ENCODE data around the gene TRPM7.
"Not testable (repeated sequence)": the region's sequence is repeated elsewhere in the genome, so short reads cannot be mapped to it uniquely, and the experiment has no call there.

Gene TRPM7, protein sequence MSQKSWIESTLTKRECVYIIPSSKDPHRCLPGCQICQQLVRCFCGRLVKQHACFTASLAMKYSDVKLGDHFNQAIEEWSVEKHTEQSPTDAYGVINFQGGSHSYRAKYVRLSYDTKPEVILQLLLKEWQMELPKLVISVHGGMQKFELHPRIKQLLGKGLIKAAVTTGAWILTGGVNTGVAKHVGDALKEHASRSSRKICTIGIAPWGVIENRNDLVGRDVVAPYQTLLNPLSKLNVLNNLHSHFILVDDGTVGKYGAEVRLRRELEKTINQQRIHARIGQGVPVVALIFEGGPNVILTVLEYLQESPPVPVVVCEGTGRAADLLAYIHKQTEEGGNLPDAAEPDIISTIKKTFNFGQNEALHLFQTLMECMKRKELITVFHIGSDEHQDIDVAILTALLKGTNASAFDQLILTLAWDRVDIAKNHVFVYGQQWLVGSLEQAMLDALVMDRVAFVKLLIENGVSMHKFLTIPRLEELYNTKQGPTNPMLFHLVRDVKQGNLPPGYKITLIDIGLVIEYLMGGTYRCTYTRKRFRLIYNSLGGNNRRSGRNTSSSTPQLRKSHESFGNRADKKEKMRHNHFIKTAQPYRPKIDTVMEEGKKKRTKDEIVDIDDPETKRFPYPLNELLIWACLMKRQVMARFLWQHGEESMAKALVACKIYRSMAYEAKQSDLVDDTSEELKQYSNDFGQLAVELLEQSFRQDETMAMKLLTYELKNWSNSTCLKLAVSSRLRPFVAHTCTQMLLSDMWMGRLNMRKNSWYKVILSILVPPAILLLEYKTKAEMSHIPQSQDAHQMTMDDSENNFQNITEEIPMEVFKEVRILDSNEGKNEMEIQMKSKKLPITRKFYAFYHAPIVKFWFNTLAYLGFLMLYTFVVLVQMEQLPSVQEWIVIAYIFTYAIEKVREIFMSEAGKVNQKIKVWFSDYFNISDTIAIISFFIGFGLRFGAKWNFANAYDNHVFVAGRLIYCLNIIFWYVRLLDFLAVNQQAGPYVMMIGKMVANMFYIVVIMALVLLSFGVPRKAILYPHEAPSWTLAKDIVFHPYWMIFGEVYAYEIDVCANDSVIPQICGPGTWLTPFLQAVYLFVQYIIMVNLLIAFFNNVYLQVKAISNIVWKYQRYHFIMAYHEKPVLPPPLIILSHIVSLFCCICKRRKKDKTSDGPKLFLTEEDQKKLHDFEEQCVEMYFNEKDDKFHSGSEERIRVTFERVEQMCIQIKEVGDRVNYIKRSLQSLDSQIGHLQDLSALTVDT (N-terminal part only)

DNA sequence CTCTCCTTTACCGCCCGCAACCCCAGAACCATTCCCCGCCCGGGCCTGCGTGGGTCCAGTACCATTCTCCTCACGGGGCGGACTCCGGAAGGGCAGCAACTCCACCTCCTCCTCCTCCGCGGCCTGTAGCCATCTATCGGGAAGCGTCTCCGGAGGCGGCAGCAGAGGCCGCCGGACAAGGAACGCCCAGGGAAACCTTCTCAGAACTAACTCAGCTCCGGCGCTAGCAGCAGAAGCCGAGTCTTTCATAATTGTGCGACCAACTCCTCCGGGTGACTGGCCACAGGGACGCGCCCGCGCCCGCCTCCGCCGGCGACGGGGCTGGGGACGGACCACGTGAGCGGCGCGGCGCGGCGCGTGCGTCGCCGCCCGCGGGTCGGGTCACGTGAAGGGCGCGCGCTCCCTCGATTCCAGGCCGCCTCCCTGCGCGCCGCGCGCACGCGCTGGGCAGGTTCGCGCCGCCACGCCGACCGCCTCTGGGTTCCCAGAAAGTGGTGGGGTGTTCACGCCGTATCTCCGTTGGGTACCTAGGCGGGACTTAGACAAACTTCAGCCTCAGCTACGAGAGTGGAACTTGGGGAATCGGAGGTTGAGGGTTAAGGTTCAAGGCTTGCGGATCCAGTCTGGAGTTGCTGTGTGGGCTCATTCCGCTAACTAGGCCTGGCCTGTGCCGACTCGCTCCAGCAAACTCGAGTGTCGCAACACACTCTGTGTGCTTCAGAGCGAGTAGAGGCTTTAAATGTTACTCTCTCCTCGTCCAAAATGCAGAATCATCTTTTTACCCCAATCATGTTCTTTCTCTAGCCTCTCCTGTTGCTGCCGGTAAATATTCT lies at the start of gene TRPM7:
Gene TRPM7, minus strand, starts transcription at position 329 of the 833 bp plus-strand sequence. Its CDS starts 264 bp downstream, at position 65.
- peak; percentile 85 for DNase-seq

DNA sequence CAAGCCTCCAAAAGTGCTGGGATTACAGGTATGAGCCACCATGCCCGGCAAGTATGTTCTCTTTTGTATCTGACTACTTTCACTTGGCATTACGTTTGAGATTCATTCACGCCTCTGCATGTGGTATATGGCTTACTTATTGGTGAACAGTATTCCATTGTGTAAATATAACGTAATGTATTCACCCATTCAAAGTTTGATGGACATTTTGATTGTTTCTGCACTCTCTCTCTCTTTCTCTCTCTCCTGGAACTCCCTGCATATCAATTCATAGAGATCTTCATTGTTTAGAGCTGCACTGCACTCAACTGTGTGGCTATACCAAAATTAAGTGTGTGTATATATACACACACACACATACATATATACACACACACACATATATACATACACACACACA lies 48.6 kb upstream of the TRPM7 start:
- no peak for DNase-seq

DNA sequence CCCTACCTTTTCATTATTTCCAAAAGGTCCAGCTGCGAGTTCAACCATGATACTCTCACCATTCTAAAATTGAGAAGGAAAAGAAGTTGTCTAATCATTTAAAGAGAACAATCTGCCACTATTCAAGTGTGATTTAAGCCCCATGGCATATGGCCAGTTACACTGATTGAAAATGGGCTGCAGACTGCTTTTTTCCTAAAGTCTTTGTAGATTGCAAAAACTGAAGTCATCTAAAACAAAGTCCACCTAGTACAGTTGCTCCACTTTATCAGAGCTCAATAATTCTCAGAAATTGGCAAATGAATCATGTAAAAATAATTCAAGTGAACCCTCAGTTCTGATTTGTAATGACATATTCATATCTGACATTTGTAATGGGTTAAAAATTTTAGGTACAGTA lies 39.7 kb upstream of the TRPM7 start:
- no peak for DNase-seq

DNA sequence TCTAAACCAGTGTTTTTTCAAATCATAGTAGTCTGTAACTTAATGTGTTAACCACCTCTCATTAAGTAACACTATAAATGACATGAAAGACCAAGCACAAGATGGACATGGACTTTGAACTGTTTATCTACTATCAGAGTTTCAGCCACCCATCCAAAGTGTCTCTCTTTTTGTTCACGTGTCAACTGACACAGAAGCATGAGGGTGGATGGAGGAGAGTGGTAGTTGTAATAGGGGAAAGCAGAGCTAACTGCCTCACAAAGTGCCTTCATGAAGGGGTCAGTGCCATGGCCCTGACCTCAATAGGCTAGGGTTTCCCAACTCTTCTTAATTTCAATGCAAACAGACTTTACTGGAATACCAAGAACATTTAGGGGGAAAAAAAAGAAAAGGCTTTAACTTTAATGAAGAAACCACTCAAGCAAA lies 32.1 kb upstream of the TRPM7 start:
- no peak for DNase-seq

DNA sequence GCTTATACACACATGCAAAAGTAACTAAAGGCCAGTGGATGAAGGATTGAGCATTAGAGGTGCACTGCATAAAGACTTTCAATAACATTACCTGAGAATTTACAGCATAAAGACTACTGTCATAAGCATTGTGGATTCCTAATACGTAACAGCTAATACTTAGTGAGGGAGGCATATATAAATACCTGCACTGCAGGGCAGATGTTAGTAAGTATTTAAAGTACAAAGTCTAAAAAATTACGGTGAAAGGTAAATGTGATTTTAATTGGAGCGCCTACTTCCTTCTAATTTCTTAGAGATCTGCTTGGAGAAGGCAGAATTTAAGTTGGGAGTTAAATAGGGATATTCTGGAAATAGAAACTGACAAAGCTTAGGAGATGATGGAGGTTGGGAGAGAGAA lies 25.4 kb upstream of the TRPM7 start:
- DNase-seq: no peak

DNA sequence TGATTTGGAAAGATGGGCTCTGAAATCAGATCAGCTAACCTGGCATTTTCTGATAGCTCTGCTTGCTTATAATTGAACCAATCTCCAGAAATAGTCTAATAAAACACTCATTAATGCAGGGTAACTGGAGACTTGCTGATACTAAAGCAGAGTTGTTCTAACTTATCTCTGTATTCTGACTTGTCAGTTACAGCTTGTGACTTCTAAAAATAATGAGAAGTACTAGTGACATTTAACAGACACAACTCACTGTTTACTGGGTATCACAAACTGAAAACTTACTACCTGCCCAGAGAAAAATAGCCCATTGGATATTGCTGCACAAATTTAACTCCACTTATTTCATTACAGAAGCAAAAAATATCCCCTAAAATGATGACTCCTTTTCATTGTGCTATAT lies 24.0 kb upstream of the TRPM7 start:
- DNase-seq: no peak

DNA sequence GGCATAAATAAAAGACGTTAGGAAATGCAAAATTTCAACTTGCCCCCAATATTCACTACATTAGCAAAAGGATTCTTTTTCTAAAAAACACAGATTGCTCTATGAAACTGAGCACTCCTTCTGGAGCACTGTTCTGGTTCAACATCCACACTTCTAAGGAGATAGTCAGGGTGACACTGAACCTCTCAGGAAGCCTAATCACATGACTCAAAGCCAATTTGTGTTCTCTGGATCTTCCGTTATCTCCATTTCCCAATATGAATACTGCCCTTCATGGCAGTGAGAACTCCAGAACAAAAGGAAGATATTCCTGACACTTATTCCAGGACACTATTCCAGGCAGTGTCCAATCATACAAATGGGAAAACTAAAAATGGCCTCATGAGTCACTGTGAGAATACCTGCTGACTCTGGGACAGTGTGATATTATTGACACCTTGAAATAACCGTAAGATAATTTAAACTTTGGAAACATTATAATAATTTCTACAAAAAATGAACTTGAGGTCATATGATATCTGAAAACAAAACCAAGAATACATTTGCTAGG lies 21.4 kb upstream of the TRPM7 start:
- no peak for DNase-seq

DNA sequence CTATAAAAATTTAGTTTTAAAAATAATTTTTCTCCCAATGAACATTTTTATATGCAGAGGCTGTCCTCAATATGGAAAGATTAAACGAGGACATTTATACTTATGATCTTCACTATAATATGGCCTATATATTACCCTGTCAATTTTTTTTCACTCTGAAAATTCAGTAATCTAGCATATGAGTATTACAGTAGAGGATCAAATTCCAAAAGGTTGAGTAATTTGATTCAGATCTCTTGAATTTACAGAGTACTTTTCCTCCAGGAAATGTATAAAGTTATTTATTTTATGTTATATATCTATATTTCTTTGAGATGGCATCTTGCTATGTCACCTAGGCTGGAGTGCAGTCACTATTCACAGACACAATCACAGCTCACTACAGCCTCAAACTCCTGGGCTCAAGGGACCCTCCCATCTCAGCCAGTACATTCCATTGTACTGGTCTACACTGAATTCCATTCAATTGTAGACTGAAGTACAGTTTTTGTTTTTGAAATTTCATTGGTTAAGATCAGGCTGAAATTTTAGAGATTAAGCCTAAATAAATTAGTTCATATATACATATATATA lies 16.3 kb upstream of the TRPM7 start:
- no peak for DNase-seq

DNA sequence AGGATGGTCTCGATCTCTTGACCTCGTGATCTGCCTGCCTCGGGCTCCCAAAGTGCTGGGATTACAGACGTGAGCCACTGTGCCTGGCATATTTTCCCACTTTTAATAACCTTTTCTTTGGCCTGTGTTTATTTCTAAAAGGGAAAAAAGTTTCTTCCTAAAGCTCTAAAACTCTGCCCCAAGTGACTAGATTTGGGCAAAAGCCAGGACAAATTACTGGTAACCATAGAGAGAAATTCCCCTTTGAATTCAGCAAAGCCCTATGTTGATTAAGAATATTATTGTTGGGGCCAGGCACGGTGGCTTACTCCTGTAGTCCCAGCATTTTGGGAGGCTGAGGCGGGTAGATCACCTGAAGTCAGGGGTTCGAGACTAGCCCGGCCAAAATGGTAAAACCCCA lies 11.5 kb upstream of the TRPM7 start:
- DNase-seq: no peak

DNA sequence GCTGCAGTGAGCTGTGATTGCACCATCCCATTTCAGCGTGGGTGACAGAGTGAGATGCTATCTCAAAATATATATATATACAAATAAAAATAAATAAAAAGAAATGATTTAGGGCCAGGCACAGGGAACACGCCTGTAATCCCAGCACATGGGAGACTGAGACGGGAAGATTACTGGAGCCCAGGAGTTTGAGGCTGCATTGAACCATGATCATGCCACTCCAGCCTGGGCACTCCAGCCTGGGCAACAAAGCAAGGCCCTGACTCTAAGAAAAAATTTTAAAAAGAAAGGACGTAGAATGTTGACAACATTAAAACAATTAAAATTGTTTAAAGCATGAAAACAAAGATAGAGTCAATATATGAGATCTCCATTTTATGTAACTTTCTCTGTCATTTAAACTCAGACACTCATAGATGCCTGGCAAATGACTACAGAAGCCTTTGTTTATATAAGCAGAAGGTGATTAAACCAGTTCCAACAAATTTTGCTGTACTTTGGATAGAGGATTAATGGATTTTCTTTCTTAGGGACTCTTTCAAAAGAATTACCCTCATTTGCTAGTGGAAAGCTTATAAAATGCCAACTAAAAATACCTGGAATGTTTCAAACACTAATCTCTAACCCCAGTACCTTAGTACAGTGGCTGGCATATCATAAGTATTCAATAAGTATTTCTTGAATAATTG lies 10.7 kb upstream of the TRPM7 start:
- DNase-seq: no peak

DNA sequence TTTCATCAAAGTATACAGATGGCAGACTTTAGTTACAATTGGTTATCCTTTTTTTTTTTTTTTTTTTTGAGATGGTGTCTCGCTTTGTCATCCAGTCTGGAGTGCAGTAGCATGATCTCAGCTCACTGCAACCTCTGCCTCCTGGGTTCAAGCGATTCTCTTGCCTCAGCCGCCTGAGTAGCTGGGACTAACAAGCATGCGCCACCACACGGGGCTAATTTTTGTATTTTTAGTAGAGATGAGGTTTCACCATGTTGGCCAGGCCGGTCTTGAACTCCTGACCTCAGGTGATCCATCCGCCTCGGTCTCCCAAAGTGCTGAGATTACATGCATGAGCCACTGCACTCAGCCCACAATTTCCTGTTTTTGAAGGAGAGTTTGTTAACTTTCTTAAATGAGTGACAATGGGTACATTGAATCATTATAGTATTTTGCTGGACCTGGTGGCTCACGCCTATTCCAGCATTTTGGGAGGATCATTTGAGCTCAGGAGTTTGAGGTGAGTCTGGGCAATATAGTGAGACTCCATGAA lies 8.1 kb upstream of the TRPM7 start:
- DNase-seq: not testable (repeated sequence)

DNA sequence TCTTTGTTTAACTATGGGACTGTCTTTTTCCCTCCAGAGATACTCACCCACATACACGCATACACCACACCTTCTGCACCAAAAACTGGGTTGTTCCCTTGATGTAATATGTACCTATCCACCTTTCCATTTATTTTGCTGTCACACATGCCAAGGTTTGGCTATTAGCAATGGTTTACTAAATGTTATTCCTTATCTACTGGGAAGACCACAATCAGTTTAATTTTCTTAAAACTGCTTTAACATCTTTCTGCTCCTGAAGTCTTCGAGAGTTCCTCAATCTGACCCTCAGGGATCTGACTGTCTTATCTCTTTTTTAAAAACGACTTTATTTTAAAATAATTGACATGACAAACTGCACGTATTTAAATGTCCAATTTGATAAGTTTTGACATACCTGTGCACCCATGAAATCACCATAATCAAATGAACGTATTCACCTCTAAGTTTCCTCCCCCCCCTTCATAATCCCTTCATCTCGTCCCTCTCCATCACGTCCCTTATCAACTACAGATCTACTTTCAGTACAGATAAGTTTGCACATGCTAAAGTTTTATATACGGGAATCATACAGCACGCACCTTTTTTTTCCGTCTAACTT lies 805 bp upstream of the TRPM7 start:
- no peak for DNase-seq

DNA sequence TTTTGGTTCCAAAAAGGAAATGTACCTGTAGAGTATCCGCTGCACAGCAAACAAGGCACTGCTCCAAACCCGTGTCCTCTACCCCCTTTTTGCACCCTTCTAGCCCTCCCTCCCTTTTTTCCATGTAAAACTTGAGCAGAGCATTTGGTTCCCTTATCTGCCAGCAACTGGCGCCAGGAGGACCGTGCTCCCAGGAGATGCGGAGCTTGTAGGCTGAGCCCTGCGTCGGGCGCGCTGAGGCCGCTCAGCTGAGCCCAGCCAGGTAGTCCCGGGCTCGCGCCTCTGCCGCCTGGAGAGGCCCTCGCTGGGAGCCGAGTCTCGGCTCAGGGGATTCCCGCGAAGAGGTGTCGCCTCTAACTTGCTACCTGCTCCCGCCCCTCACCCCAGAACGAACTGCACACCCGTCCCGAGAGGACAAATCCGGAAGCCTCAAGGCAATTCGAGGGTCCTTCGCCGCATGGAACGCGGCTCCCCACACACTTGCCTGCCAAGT lies 575 bp downstream of the TRPM7 start:
- DNase-seq: no peak

DNA sequence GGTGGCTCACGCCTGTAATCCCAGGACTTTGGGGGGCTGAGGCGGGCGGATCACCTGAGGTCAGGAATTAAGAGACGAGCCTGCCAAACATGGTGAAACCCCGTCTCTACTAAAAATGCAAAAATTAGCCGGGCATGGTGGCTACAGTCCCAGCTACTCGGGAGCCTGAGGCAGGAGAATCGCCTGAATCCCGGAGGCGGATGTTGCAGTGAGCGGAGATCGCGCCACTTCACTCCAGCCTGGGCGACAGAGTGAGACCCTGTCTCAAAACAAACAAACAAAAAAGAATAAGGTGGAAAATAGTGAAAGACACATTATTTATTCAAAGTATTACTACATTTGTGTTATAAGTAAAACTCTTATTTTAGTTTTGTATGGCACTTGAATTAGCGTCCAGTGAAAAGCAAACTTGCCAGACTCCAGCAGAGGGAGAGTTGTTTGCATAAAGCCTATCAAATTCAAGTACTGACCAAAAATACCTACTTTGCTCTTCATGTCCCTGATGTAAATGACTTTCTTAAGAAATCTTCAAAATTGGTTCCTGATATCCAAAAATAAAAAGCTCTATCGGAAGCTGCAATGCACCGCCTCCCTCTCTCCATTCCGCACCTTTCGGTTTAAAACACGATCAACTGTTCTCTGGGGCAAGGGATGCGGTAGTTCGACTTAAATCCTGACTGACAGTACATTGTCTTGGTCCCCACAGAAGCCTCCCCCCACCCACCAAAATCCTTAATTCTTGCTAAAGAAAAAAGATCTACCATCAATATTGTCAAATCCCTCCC lies 1.2 kb downstream of the TRPM7 start:
- no peak for DNase-seq

DNA sequence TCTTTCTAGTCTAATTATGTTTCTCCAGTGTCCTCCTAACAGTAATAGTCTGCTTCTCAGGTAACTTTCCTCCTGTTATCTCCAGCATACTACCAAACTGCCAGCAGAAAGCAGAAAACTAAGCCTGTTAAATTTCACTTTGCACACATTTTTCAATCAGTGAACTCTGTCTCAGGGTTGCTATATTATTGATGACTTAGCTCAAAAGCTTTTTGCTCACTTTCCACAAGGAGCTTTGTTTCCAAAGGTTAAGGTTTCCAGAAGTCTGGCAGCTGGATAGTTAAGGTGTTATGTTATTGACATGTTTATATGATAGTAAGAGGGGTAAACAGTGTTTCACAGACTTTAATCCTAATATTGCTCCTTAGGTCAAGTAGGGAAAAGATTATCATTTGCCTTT lies 5.1 kb downstream of the TRPM7 start:
- DNase-seq: no peak

DNA sequence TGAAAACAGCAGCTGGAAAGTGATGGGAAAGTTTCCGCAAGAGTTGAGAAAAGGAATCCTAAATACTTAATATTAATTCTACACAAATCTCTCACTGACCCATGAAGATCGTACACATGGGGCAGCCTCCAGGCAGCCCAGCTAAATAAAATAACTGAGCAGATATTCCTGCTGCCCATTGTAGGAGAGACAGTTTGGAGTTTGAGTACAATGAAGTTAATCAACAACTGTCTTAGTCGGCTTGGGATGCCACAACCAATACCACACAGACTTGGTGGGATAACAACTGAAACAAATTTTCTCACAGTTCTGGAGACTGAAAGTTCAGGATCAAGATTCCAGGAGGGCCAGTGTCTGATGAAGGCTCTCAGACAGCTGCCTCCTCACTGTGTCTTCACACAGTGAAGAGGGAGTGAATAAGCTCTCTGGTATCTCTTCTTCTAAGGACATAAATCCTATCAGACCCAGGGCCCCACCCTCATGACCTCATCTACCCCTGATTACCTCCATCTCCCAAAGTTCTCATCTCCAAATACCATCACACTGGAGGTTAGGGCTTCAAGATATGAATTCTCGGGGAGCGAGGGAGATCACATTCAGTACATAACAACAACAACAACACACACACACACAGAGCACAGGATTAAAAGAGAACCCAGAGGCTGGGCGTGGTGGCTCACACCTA lies 9.7 kb downstream of the TRPM7 start:
- no peak for DNase-seq

DNA sequence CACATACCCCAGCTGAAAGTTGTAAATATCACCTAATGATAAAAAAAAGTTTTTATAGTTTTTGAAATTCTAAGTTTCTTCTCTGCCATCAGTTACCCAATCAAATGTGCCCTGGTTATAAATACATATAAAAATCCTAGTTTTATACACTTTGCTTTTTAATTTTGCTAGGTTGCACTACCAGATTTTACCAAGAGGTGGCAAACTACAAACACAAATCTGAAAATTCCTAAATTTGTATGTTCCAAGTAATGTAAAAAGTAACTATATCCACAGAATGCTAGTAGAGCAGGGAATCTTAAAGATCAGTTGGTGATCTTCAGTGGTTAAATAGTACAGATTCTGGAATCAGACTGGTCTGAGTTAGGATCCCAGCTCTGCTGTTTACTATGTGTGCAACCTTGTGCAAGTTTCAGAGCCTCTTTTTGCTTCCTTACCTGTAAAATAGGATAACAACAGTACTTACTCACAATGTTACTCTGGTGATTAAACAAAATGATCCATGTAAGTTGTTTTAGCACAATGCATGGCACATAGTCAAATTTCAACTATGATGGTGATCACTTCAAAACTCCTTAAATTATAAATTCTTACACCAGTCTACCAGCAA lies 11.0 kb downstream of the TRPM7 start:
- no peak for DNase-seq

DNA sequence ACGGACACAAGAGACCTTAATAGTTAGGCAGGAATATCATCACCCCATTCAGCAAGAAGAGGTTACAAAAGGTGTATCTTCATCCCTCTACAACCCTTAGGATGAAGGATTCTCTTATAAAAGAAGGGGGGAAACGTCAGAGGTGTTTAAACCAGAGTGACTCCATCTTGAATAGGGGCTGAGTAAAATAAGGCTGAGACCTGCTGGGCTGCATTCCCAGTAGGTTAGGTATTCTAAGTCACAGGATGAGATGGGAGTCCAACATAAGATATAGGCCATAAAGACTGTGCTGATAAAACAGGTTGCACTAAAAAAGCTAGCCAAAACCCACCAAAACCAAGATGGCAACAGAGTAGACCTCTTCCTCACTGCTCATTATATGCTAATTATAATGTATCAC lies 16.5 kb downstream of the TRPM7 start:
- DNase-seq: no peak

Measured in cortex of kidney (tissue), 1 donor.